ENCODE data around the gene CMBL.
"Not testable (repeated sequence)": the region's sequence is repeated elsewhere in the genome, so short reads cannot be mapped to it uniquely, and the experiment has no call there.

Gene CMBL

DNA sequence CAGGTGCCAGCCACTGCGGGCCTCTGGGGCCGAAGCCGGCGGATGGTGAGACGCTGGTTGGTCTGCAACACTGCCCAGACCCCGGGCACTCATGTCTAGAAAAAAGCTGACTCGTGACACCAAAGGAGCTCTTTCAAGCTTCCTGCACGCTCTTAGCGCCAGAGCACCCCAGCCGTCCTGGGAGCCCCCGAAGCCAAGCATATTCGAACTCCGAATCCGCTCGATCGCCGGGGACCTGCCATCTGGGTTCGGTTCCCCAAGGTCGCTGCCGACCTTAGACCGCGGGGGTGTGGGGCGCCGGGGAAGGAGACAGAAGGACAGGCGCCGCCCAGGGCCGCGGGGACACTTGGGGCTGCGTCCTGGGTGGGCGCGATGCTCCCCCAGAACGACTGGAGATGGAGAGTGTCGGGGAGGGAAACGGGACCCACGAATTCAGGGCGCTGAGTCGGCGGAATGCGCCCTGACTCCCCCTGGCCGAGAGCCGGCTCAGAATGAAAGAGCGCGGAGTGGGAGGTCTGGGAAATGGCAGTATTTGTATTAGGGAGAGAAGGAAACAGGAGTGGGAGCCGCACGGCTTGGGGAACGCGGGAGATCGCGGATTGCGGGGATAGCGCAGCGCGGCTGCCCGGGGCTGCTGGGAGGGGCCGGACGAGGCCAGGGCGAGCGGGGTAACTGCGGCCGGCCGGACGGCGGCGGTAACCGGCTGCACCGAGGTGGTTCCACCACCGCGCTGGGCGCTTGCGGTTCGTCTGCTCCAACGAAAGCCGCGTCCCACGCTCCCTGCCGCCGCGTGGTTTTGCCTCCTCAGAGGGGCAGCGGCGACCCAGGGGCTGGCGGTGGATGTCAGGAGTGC, 25.7 kb upstream of the CMBL start:
- no peak for DNase-seq

- DNase-seq, result no peak
Measured at GRCh38 chr5:10332301-10332700, 24.6 kb upstream of the CMBL start.

GRCh38 chr5:10331341-10331796, 23.7 kb upstream of the CMBL start:
- DNase-seq, result no peak

- DNase-seq, result no peak
Measured at GRCh38 chr5:10330511-10331230, 23.0 kb upstream of the CMBL start.

DNA sequence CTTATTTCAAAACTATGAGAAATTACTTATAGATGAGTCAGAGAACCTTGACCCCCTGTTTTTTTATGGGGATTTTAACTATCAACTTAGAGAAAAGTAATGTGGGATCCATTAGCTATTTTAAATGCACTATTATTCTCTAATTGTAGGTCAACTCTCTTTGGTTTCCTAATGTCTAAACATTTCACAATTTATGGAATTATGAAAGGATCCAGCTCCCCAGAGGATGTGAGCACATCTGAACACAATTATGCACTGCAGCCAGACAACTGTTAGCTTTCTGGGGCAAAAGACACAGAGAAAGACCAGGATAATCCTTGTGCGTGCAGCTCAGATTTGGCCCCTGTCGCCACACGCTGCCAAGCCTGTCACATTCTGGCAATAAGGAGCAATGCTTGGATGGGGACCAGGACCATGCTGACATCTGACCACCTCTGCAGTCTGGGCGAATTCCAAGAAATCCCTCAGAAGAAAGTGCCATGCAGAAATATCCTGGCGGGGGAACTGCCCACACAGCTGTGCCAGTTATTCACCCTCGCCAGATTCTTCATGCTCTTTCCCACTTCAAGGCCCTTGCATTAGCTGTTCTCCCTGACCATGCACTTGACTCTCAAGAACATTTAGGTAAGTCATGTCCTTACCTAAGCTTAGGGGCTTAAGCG, 22.2 kb upstream of the CMBL start:
- no peak for DNase-seq

GRCh38 chr5:10329446-10329819, 21.7 kb upstream of the CMBL start:
- no peak for DNase-seq

DNA sequence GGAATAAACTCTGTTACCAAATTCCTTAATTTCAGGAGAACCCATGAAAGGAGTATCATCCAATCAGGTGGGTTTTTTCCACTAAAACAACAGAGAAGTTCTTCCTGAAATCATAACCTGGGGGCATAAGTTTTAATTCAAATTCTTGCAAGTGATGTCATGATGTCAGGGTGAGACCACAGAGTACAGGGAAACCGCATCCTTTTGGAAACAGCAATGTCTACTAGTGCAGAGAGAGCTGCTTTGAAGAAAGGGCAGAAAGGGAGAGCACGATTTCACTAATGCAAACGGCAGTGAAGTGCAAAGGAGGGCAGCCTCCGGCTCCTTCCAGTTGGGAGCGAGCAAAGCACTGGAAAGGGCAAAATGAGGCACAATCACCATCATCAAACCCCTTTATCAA, 20.6 kb upstream of the CMBL start:
- no peak for DNase-seq

DNA sequence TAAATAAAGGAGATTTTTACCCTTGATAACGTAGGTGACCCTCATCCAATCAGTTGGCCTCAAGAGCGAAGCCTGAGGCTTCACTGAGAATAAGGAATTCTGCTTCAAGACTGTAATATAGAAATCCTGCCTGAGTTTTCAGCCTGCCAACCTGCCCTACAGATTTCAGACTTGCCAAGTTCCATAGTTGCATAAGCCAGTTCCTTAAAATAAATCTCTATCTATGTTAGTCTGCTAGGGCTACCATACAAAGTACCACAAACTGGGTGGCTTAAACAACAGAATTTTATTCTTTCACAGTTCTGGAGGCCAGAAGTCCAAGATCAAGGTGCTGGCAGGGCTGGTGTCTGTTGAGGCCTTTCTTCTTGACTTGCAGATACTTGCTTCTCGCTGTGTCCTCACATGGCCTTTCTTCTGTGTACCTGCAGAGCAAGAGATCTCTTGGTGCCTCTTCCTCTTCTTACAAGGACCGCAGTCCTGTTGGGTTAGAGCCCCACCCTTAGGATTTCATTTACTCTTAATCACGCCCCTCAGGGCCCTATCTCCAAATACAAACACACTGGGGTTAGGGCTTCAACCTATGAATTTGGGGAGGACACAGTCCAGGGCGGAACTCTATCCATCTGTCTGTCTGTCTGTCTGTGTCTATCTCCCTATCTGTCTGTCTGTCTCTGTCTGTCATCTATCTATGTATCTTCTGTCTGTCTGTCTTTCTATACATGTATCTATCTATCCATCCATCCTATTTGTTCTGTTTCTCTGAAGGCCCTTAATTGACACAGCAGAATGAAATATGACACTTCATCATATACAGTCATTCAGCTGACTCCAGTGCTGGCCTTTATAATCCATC, 17.0 kb upstream of the CMBL start:
- DNase-seq, result no peak

DNA sequence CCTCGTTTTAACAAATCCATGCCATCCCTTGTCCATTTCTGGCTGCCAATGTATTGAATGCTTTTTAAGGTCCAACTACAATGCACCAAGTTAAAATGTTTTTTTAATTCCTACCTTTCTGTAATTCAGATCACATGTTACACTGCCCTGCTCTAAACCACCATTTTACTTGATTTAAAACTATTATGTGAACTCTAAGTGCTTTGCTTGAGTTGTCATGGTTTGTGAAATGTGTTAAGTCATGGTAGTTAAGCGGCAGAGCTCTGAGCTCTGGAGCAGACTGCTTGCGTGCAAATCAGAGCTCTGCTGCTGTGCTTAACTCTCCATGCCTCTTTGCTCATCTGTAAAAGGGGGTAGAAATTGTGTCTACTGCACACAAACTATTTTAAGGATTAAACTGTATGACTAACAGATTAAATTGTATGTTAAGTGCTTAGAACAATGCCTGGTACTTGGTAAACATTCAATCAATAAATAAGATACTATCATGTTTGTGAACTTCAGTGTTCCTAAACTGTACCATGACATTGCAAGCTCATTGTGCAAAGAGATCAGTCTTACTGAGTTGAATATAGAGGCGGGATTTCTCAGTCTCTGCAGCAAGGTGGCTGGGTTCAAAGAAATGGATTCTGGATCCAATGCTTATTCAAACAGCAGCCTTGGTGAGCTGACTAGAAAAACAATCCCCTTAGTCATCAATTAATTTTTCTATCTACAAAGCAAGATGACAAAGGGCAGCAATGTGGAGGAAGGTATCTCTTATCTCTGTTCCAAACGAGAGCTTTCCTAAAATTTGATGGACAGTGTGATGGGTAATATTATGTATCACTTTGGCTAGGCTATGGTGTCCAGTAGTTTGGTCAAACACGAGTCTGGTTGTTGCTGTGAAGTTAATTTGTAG, 16.1 kb upstream of the CMBL start:
- DNase-seq, result no peak

GRCh38 chr5:10321882-10322281, 14.2 kb upstream of the CMBL start:
- DNase-seq, result no peak

- DNase-seq, result no peak
Measured at GRCh38 chr5:10320793-10321192, 13.1 kb upstream of the CMBL start.

DNA sequence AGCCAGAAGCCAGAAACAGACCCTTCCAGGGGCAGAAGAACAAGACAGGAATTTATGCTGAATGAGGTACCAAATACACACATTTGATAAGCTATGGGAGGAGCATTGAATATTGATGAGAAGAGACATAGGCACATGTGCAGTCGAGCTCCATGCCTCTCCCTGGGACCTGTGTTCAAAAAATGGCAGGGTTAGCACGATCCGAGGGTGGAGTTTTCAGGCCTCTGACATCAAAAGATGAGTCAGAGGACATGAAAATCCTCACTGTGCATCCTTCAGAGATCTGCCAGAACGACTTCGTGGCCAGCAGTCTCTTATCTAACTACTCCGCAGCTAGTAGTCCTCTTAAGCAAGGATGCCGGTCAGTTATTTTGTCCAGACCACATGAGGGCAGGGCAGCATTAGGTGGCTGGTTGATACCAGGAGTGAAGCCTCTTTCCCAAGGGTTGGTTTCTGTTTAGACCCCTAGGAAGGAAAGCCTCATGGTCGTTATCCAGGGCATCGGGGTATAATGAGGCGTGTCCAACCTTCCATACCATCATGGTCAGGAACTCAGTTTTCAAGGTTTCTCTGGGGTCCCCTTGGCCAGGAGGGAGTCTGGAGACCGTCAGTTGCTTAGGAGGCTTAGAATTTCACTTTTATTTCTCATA, 11.6 kb upstream of the CMBL start:
- no peak for DNase-seq

DNA sequence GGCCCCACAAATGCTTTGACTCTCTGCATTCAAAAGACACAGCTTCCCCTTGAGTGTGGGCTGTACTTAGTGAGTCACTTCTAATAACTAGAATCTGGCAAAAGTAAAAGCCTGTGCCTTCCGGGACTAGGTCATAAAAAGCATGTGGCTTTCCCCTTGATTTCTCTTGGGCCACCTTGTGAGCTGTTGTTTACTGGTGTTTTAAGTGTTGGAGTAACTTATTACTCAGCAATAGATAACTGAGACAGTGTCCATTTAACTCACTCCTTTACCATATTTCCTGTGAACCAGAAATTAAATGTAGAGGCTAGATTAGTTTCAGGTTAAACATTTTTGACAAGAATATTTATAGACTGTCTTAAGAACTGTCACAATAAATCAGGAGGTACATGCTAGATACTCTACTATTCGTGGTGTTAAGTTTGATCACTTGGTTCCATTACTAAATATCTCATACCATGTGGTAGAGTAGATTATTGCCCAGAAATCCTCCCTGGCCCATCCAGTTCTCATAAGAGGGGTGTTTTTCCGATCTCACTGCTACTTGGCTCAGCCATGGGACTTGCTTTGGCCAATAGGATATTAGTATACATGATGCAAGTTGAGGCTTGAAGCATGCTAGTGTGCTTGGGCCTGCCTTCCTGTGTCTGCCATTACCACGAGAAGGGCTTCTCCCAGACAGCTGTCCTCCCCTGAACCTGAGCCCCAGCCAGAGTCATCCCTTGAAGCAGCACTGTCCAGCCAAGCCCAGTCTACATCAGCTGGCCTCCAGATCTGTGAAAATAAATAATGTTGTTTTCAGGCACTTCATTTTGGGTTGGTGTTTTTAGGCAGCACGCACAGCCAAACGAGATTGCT, 10.4 kb upstream of the CMBL start:
- no peak for DNase-seq

DNA sequence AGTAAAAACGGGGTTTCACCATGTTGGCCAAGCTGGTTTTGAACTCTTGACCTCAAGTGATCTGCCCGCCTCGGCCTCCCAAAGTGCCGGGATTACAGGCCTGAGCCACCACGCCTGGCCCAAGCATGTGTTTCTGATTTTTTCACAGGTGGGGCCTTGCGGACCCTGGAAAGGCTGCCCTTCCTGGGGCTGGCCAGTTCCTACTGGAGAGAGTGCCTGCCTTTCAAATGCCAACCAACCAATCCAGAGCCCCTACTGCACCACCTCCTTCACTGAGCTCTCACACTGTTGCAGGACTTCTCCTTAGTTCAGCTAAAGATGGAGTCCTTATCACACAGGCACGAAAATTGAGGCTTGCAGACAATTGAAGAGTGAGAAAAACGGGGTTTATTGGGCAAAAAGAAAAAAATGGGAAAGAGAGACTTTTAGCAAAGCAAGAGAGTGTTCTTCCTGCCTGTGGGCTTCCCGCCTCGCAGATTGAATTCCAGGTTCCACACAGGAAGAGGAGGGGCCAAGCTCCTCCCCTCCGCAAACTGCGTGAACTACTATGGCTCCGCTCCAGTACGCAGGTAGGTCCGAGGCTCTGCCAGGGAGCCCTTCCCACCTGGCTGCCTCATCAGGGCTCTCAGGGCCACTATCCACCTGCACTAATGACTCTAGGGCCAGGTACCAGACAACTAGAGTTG, 8.3 kb upstream of the CMBL start:
- DNase-seq, result no peak

GRCh38 chr5:10315201-10315600, 7.5 kb upstream of the CMBL start:
- DNase-seq, result no peak

- DNase-seq, result no peak
Measured at GRCh38 chr5:10311595-10312425, 4.1 kb upstream of the CMBL start.

DNA sequence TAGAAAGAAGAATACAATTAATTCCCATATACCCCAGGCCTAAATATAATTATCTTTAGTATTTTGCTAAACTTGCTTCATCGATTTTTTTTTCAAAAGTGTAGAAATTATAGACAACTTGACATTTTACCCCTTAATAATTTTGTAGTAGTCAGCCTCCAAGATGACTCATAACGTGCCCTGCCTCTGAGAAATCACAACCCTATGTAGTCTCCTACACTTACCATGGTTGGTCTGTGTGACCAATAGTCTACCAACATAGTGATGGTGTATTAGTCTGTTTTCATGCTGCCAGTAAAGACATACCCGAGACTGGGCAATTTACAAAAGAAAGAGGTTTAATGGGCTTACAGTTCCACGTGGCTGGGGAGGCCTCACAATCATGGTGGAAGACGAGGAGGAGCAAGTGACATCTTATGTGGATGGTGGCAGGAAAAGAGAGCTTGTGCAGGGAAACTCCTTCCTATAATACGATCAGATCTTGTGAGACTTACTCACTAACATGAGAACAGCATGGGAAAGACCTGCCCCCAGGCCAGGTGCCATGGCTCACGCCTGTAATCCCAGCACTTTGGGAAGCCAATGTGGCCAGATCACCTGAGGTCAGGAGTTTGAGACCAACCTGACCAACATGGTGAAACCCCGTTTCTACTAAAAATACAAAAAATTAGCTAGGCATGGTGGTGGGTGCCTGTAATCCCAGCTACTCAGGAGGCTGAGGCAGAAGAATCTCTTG, 3.3 kb upstream of the CMBL start:
- DNase-seq, result not testable (repeated sequence)

All from effector CD8-positive, alpha-beta T cell (primary cell).